Myocyte (in vitro differentiated cells): ENCODE data around the gene CFAP65. TPM values are rescaled to one million over a fixed set of nuclear protein-coding genes. Genes with fewer than 3 reads are reported as not detected.

ENCODE experiments used
- DNase-seq: peaks from one replicate; pipeline ENCODE4 v3.0.0-alpha.2; 2012; ENCODE audit warnings: low read depth
- total RNA-seq: library from RNA; depleted of rRNA; stranded (reverse); fragments of >200 nt; gene quantifications from 2 replicates; pipeline ENCODE4 v1.2.3, GENCODE V29; 2014

The CFAP65 gene
- total RNA-seq, 1 donor from 2014 or later: 0.05 TPM

DNA sequence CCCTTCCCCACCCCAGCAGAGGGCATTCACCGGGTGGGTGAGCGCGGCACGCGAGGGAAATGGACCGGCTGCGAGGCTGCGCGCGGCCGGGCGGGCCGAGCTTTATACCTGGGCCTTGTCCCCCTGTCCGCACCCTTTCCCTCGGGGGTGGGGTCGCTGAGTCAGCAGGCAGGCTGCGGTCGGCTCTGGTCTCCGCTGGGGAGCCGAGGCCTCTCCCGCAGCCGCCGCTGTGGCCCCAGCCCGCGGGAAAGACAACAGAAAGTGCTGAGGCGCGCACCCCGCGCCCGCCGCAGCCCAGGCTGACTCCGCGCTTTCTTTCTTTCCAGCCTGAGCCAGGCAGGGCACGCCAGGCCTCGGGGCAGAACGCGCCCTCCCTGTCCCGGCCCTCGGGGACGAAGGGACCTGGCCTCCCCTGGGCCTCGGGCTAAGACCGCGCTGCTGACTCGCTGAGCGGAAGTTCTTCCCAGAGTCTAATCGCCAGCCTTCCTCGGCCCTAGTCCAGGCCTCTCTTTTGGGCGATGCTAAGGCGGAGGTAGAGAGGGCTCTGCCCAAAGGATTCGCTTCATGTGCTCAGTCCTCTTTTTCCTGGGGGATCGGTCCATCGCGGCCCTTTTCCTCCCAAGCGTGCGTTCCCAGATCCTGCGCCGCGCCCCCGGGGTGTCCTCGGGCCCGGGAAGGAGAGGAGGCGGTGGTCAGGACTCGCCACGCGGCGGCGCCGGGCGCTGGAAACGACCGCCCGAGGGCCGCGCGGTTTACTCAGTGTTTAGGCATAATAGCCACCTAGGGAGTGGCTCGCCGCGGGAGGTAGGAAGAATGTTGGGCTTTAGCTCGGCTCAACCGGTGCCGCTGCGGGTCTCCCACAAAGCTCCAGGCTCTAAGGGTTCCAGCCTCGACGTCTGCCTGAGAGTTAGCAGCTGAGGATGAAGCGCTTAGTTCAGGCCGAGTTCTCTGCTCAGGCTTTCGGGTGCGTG lies 47.7 kb downstream of the CFAP65 start, which contains the start of gene CRYBA2:
TSS of gene CRYBA2 (minus strand) at position 78 of the 971 bp plus-strand sequence. CDS start 246 bp downstream, outside the sequence.
- DNase-seq: no peak

- DNase-seq: no peak
Observed at GRCh38 chr2:218992703-218993344, 48.5 kb downstream of the CFAP65 start.

GRCh38 chr2:218992196-218992595 lies 49.1 kb downstream of the CFAP65 start:
- DNase-seq: no peak

- DNase-seq: peak; percentile 65
Observed at GRCh38 chr2:218991674-218992168, 49.6 kb downstream of the CFAP65 start.

DNA sequence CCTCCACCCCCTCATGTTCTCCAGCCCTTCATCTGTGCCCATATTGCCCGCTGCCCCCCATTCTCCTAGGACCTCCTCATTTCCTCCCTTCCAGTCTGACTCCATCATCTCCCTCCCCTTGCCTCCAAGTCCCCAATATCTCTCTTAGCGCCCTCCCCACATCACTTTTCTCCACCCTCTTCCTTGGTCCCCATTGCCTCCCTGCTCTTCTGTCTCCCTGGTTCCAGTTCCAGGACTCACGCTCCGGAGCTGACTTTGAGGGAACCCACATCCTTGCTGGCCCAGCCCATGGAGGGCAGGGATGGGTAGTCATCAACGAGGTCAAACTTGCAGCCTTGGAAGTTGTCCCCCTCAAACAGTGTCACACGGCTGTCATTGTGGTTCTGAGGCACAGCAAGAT lies 50.7 kb downstream of the CFAP65 start:
- no peak for DNase-seq

- DNase-seq: no peak
Observed at GRCh38 chr2:218990052-218990451, 51.3 kb downstream of the CFAP65 start.

DNA sequence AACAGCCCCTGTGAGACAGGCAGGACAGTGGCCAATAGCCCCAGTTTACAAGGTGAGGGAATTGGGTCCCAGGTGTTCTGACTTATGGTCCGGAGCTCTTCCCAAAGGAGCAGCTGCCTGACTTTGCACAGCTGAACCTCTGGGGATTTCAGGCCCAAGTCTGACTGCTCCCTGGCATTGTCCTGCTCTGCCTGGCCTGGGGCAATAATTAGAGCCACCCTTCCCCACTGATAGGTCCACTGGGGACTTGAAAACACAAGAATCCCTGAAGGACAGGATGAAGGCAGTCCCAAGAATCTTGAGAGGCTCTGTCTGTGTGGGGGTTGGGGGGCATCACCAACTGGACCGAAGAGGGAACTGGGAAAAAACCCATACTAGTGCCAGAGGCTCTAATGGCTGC lies 52.7 kb downstream of the CFAP65 start:
- DNase-seq: no peak

DNA sequence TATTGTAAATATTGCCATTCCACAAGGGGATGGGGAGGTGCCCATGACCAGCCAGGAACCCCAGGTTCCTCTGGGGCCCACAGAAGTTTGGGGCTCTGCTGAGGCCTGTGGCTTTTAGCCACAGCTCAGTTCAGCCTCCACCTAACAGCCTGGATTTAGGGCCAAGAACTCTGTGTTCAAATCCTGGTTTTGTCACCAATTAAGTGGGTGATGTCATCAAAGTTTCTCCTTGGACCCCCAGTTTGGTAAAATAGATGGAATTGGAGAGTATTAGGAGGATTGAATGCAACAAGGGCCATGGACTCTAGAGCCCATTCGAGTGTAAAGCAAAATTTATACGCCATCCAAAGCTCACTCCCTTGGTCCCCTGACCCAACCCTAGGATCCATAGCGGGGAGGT lies 53.2 kb downstream of the CFAP65 start:
- no peak for DNase-seq

- no peak for DNase-seq
Observed at GRCh38 chr2:218986148-218986761, 55.1 kb downstream of the CFAP65 start.

DNA sequence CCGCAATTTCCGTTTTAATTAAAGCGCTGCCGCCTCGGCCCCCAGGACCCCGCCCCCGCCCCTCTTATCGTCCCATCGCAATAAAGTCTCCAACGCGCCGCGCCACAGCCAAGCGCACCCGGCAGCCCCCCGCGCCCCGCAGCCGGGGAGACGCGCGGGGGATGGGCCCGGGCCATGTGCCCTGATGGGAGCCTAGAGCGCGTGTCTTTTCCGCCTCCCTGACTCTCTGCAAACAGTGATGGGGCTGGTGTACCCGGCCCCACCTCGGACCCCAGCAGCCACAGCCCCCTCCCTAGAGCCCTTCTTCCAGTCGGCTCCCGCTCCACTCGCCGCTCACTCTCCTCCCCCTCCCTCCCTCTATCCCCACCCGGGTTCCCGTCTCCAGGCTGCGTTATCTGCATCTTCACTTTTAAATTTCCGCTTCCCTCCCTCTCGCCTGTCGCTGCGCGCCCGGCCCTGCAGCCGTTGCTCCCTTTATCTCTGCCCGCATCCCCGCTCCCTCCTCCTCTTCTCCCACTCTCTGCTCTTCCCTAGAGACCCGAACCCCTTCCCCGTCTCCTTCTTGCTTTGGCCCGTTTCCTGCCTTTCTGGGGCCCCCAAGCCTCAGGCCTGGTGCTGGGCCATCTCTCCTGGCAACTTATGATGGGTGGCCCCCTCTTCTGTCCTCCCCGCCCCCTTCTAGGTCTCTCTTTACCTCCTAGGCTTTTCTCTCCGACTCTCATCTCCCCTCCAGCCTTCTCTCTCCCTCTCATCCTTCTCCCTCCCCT lies 55.8 kb downstream of the CFAP65 start:
- DNase-seq: no peak

- DNase-seq: no peak
Observed at GRCh38 chr2:218985021-218985324, 56.3 kb downstream of the CFAP65 start, which contains the start of gene FEV. TSS of gene FEV (minus strand) at chr2:218985184. CDS start at chr2:218985075, 109 bp downstream.

- DNase-seq: no peak
Observed at GRCh38 chr2:218984239-218985020, 56.9 kb downstream of the CFAP65 start.

GRCh38 chr2:218983934-218984238 lies 57.4 kb downstream of the CFAP65 start:
- DNase-seq: no peak

- no peak for DNase-seq
Observed at GRCh38 chr2:218983263-218983933, 57.9 kb downstream of the CFAP65 start.

GRCh38 chr2:218982586-218983262 lies 58.6 kb downstream of the CFAP65 start:
- no peak for DNase-seq

DNA sequence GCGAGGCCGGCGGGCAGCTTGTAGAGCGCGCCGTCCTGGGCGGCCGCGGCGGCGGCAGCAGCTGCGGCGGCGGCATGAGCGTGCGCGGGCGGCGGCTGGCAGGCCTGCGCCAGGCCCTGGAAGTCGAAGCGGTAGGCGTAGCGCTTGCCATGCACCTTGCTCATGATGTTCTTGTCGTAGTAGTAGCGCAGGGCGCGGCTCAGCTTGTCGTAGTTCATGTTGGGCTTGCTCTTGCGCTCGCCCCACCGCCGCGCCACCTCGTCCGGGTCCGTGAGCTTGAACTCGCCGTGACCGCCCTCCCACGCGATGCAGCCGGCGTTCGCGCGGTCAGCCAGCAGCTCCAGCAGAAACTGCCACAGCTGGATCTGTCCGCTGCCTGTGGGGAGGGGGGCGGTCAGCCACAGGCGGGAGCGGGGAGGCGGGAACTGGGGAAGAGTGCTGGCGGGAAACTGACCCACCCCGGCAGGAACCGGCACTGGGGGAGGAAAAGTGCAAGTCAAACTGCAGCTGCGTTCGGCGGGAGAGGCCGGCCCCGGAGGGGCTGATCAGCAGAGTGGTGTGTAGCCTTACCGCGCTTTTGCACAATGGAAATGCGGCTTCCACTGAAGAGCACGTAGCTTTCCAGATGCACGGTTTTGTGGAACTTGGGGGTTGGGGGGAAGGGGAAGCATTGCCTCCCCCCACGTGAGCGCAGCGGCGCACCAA lies 59.3 kb downstream of the CFAP65 start:
- DNase-seq: peak; percentile 52

GRCh38 chr2:218981390-218981880 lies 59.9 kb downstream of the CFAP65 start:
- DNase-seq: no peak

- no peak for DNase-seq
Observed at GRCh38 chr2:218980735-218981389, 60.5 kb downstream of the CFAP65 start.
